Neural cell (in vitro differentiated cells): ENCODE results near the gene ART1.

ENCODE experiments used
- CTCF ChIP-seq: fragments of 450-650 bp; IDR thresholded peaks from 2 replicates; pipeline ENCODE4 v1.5.1; 2014; ENCODE audit warnings: antibody characterized with exemption, mild to moderate bottlenecking, moderate library complexity; ENCODE audit not compliant: poor library complexity, severe bottlenecking
- EP300 ChIP-seq: fragments of 450-650 bp; conservative IDR thresholded peaks from 2 replicates; pipeline ENCODE4 v1.6.1; 2014; ENCODE audit warnings: antibody characterized with exemption, mild to moderate bottlenecking, moderate library complexity; ENCODE audit not compliant: poor library complexity, severe bottlenecking
- EZH2 ChIP-seq: fragments of 200-600, 300-800 bp; shearing (Covaris generic), sonication (generic); IDR thresholded peaks from 2 replicates; pipeline ENCODE4 v1.6.1; 2014; ENCODE audit warnings: antibody characterized with exemption, low read length, borderline replicate concordance, mild to moderate bottlenecking; ENCODE audit not compliant: insufficient read depth, poor library complexity, severe bottlenecking
- MXI1 ChIP-seq: fragments of 450-650 bp; conservative IDR thresholded peaks from 2 replicates; pipeline ENCODE4 v1.6.1; 2014; ENCODE audit warnings: antibody characterized with exemption, mild to moderate bottlenecking; ENCODE audit not compliant: poor library complexity, severe bottlenecking
- POLR2AphosphoS5 ChIP-seq: IDR thresholded peaks from 2 replicates; pipeline ENCODE4 v1.6.1; 2012
- RAD21 ChIP-seq: fragments of 450-650 bp; conservative IDR thresholded peaks from 2 replicates; pipeline ENCODE4 v1.6.1; 2014; ENCODE audit warnings: antibody characterized with exemption, mild to moderate bottlenecking, moderate library complexity
- REST ChIP-seq: IDR thresholded peaks from 2 replicates; pipeline ENCODE4 v1.6.1; 2012; ENCODE audit warnings: borderline replicate concordance
- SMC3 ChIP-seq: fragments of 450-650 bp; conservative IDR thresholded peaks from 2 replicates; pipeline ENCODE4 v1.6.1; 2014; ENCODE audit warnings: antibody characterized with exemption, mild to moderate bottlenecking, moderate library complexity; ENCODE audit not compliant: poor library complexity

GRCh38 chr11:3669128-3669527 is 24.2 kb downstream of the ART1 start:
- TF ChIP-seq CTCF (no peak), RAD21 (no peak), POLR2AphosphoS5 (no peak), REST (no peak), EZH2 (no peak), MXI1 (no peak), SMC3 (no peak), EP300 (no peak)
